Astrocyte (in vitro differentiated cells and primary cell): ENCODE results near the gene CREB3. TPM values are rescaled to one million over a fixed set of nuclear protein-coding genes. Genes with fewer than 3 reads are reported as not detected.
A peak's percentile ranks its signal among the peaks of the same experiment; 100 is the strongest.

Experiments
- DNase-seq: peaks from one replicate; pipeline ENCODE4 v3.0.0-alpha.2; 2010; ENCODE audit warnings: low read depth
- FAIRE-seq: peaks from 2 replicates; lab custom pipeline; 2011; peaks lifted over from hg19 to GRCh38; lab: Jason Lieb, UNC
- H2AFZ ChIP-seq: 2 replicates; pipeline ENCODE4 v1.6.0; 2012; ENCODE audit warnings: low read depth, low read length, inconsistent platforms
- H3K27ac ChIP-seq: 2 replicates; pipeline ENCODE4 v1.5.1; 2011; ENCODE audit warnings: low read depth, low read length, inconsistent platforms
- H3K27me3 ChIP-seq: 2 replicates; pipeline ENCODE4 v1.6.0; 2011; ENCODE audit warnings: low read length, inconsistent platforms; ENCODE audit not compliant: insufficient read depth
- H3K36me3 ChIP-seq: 2 replicates; pipeline ENCODE4 v1.5.1; 2011; ENCODE audit warnings: low read length, inconsistent platforms; ENCODE audit not compliant: insufficient read depth
- H3K4me1 ChIP-seq: 2 replicates; pipeline ENCODE4 v1.5.1; 2011; ENCODE audit warnings: low read length, inconsistent platforms; ENCODE audit not compliant: insufficient read depth
- H3K4me2 ChIP-seq: 2 replicates; pipeline ENCODE4 v1.6.0; 2012; ENCODE audit warnings: low read length, inconsistent platforms
- H3K4me3 ChIP-seq: 2 replicates; pipeline ENCODE4 v1.5.1; 2011; ENCODE audit warnings: low read depth, mild to moderate bottlenecking, low read length, inconsistent platforms; ENCODE audit not compliant: insufficient read depth
- H3K79me2 ChIP-seq: 2 replicates; pipeline ENCODE4 v1.6.0; 2012; ENCODE audit warnings: mild to moderate bottlenecking, low read length, inconsistent platforms; ENCODE audit not compliant: insufficient read depth
- H3K9ac ChIP-seq: 2 replicates; pipeline ENCODE4 v1.6.0; 2012; ENCODE audit warnings: mild to moderate bottlenecking, low read length, inconsistent platforms
- H3K9me3 ChIP-seq: 2 replicates; pipeline ENCODE4 v1.5.1; 2012; ENCODE audit warnings: low read depth, mild to moderate bottlenecking, low read length, inconsistent platforms; ENCODE audit not compliant: insufficient read depth
- H4K20me1 ChIP-seq: 2 replicates; pipeline ENCODE4 v1.6.0; 2012; ENCODE audit warnings: low read length, inconsistent platforms; ENCODE audit not compliant: insufficient read depth
- H3K27ac Mint-ChIP-seq: one replicate; pipeline ENCODE4 v1.8.0; 2021; ENCODE audit warnings: mild to moderate bottlenecking, mixed read lengths; ENCODE audit not compliant: unreplicated experiment
- H3K27me3 Mint-ChIP-seq: one replicate; pipeline ENCODE4 v1.8.0; 2021; ENCODE audit warnings: low read depth, mixed read lengths; ENCODE audit not compliant: unreplicated experiment
- H3K36me3 Mint-ChIP-seq: one replicate; pipeline ENCODE4 v1.8.0; 2021; ENCODE audit warnings: low read depth, mixed read lengths; ENCODE audit not compliant: unreplicated experiment
- H3K4me1 Mint-ChIP-seq: one replicate; pipeline ENCODE4 v1.8.0; 2021; ENCODE audit warnings: low read depth, mixed read lengths; ENCODE audit not compliant: unreplicated experiment
- H3K4me3 Mint-ChIP-seq: one replicate; pipeline ENCODE4 v1.8.0; 2021; ENCODE audit warnings: mild to moderate bottlenecking, moderate library complexity, mixed read lengths; ENCODE audit not compliant: unreplicated experiment
- H3K9me3 Mint-ChIP-seq: one replicate; pipeline ENCODE4 v1.8.0; 2021; ENCODE audit warnings: mild to moderate bottlenecking, mixed read lengths; ENCODE audit not compliant: unreplicated experiment
- CTCF ChIP-seq: IDR thresholded peaks from 2 replicates; pipeline ENCODE4 v1.5.1; 2011; ENCODE audit warnings: low read depth, mild to moderate bottlenecking, inconsistent platforms, low read length, moderate library complexity; ENCODE audit not compliant: insufficient read depth
- EZH2 ChIP-seq: IDR thresholded peaks from 2 replicates; pipeline ENCODE4 v1.6.1; 2012; ENCODE audit warnings: mild to moderate bottlenecking, low read length, inconsistent platforms; ENCODE audit not compliant: insufficient read depth
- total RNA-seq: library from RNA; stranded (reverse); gene quantifications from 2 replicates; pipeline ENCODE4 v1.2.1, GENCODE V29; 2021

Gene CREB3
- total RNA-seq, 1 donor from 2014 or later = 84.1 TPM

- peak overlapping the region; percentile 54 for H3K4me3 Mint-ChIP-seq
- FAIRE-seq (no peak), DNase-seq (no peak)
- H3K4me1 Mint-ChIP-seq = peaks cover 12% of the 10 kb centered on the region
- TF ChIP-seq EZH2 = no peak
- no peak for TF ChIP-seq CTCF
- H3K27me3 Mint-ChIP-seq = no peaks in the 10 kb centered on the region
- no peaks in the 10 kb centered on the region for H3K27me3 ChIP-seq
- no peak overlapping the region for H2AFZ ChIP-seq
- H3K9me3 Mint-ChIP-seq = no peaks in the 10 kb centered on the region
- H3K36me3 ChIP-seq = peaks cover 92% of the 10 kb centered on the region
- H3K4me1 ChIP-seq = no peaks in the 10 kb centered on the region
- peaks cover 85% of the 10 kb centered on the region for H3K79me2 ChIP-seq
- H3K36me3 Mint-ChIP-seq = peaks cover 36% of the 10 kb centered on the region
- H3K27ac ChIP-seq = no peak overlapping the region
- H3K4me3 ChIP-seq = no peak overlapping the region
- H4K20me1 ChIP-seq = peaks cover 98% of the 10 kb centered on the region
- no peaks in the 10 kb centered on the region for H3K9me3 ChIP-seq
- no peak overlapping the region for H3K4me2 ChIP-seq
- peak overlapping the region; percentile 85 for H3K27ac Mint-ChIP-seq
- H3K9ac ChIP-seq = no peak overlapping the region
Observed at GRCh38 chr9:35716230-35716629, 16.2 kb upstream of the CREB3 start.

- no peak overlapping the region for H3K27ac Mint-ChIP-seq
- no peak for TF ChIP-seq EZH2
- no peak for TF ChIP-seq CTCF
- no peaks in the 10 kb centered on the region for H3K9me3 ChIP-seq
- no peak overlapping the region for H3K9ac ChIP-seq
- H3K4me3 Mint-ChIP-seq = no peak overlapping the region
- H3K79me2 ChIP-seq = peaks cover 87% of the 10 kb centered on the region
- peaks cover 12% of the 10 kb centered on the region for H3K4me1 Mint-ChIP-seq
- H3K9me3 Mint-ChIP-seq = no peaks in the 10 kb centered on the region
- DNase-seq = no peak
- H4K20me1 ChIP-seq = peaks cover 98% of the 10 kb centered on the region
- peaks cover 94% of the 10 kb centered on the region for H3K36me3 ChIP-seq
- no peak overlapping the region for H3K4me2 ChIP-seq
- H3K27ac ChIP-seq = no peak overlapping the region
- H3K4me3 ChIP-seq = no peak overlapping the region
- no peak overlapping the region for H2AFZ ChIP-seq
- no peak for FAIRE-seq
- H3K27me3 ChIP-seq = no peaks in the 10 kb centered on the region
- H3K27me3 Mint-ChIP-seq = no peaks in the 10 kb centered on the region
- peaks cover 43% of the 10 kb centered on the region for H3K36me3 Mint-ChIP-seq
- no peaks in the 10 kb centered on the region for H3K4me1 ChIP-seq
Observed at GRCh38 chr9:35717132-35717870, 15.2 kb upstream of the CREB3 start.
